ENCODE measurements around the gene SP6. TPM values are rescaled to one million over a fixed set of nuclear protein-coding genes. Genes with fewer than 3 reads are reported as not detected.

Gene SP6
- total RNA-seq, 1 donor from 2014 or later: 0.62 TPM

DNA sequence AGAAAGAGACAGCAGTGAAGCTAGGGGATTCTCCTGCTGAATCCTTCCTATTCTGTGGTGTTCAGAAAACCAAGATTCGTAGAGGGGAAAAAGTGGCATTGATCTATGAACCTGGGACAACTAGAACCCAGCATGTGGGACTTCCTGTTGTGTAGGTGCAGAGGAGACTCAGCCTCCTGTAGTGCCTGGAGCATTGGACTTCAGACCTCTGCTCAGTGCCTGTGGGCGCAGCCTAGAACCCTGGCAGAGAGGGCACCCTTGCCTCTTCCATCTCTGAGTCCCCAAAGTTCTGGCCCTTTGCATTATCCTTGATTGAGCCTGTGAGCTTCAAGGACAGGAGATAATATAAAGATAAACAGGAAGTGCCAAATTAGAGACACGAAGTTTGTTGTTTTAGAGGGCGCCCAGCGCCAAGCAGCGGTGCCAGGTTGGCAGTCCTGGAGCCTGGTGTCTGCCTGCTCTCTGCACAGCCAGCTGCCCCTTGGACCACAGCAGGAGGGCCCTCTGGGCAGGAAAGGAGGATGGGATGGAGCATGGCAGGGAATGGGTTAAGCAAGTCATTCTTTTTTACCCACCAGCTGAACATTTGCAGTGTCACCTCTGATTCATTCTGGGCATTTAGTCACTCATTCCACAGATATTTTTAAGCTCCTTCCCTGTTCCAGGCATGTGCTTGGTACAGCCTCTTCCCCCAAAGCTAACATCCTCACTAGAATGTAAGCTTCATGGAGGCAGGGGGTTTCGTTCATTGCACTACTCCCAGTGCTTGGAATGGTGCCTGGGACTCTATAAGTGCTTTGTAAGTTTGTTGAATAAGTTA lies 11.9 kb upstream of the SP6 start:
- intact Hi-C loops (cut with DNase I): no loop called here
- no peak for ATAC-seq
- no peak for DNase-seq (ENCODE audit: low spot score)

DNA sequence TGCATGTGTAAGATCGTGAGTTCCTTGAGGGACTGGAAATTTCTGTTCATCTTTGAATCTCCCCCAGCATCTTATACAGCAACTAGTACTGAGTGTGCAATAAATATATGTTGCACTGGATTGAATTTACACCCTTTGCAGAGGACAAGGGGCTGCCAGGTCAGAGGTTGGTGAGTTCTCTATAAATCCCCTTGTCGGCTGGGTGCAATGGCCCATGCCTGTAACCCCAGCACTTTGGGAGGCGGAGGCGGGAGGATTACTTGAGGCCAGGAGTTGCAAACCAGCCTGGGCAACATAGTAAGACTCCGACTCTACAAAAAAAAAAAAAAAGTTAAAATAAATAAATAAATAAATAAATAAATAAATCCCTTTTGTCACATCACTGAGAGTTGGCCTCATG lies 9.4 kb upstream of the SP6 start:
- no peak for ATAC-seq
- no peak for DNase-seq (ENCODE audit: low spot score)
- intact Hi-C loops (cut with DNase I): no loop called here

DNA sequence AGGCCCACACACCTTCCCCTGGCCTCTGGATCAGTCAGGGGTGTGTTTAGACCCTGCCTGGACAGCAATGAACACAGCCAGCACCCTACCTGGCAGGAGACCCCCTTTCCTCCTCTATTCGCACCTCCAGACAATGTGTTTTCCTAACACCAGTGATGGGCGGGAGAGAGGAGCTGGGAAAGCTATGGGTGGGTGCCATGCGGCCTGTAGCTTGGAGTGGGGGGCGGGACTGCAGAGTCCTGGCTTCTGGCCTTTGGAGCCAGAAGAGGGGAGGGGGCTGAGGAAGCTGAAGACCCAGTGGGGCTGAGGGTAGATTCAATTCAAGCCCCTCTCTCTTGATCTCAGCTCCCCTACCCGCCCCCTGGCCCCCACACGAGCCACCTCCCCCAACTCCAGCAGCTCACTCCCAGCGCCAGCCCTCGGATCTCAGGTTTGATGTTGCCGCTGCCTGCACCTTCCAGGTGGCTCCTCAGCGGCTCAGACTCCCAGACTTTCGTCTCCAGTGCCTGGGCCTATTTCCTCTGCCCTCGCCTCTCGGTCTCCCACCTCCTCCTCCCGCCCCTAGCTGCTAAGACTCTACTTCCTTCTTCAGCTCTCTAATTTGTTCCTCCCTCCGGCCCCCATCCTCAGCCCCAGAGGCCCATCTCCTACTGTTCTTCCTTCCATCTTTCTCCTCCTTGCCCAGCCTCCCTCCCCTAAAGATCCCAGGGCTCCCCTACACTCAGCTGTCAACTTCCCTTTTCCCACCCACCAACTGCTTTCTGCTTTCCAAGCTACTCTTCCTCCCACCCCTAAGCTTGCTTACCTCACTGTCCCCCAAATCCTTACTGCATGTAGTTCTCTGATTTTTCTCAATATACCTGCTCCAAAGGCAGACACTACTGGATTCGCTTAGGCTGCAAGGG lies 6.8 kb upstream of the SP6 start:
- intact Hi-C loops (cut with DNase I): no loop called here

DNA sequence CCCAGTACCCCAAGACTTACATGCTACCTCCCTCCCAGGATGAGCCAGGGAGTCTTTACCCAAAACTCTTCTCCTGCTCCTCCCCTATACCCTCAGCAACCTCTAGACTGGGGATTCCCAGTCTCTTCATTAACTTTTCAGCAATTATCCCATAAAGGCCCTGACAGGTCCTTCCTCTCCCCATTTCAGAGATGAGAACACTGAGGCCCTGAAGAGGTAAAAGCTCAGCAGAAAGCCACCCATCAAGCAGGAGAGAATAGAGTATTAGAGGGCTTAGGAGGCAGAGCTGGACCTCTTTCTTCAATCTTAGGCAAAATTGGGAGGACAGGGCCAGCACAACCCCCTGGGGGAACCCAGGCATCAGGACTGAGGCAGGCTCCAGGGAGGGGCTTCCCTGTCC lies 5.9 kb upstream of the SP6 start:
- ATAC-seq: no peak
- intact Hi-C loops (cut with DNase I): no loop called here
- DNase-seq (ENCODE audit: low spot score): no peak

More for the DNA sequence above, 6.8 kb upstream of the SP6 start:
- ATAC-seq: no peak
- no peak for DNase-seq (ENCODE audit: low spot score)

DNA sequence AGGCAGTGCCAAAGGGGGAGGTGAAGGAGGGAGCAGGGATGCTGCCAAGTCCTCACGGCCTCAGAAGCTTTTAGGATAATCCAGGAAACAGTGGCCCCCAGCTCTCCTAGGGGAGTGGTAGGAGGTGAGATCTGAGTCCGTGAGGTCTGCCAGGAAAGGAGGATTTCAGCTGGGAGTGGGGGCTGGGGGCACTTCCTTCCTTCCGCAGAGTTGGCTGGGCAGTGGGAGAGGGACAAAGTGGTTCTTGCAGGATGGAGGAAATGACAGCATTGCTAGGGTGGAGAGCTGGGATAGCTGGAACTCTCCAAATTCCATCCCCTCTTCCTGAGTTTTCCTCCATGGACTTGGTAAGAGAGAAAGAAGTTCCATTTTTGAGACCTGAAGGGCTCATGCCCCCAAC lies 4.8 kb upstream of the SP6 start:
- no peak for DNase-seq (ENCODE audit: low spot score)
- ATAC-seq: no peak
- intact Hi-C loops (cut with DNase I): no loop called here

DNA sequence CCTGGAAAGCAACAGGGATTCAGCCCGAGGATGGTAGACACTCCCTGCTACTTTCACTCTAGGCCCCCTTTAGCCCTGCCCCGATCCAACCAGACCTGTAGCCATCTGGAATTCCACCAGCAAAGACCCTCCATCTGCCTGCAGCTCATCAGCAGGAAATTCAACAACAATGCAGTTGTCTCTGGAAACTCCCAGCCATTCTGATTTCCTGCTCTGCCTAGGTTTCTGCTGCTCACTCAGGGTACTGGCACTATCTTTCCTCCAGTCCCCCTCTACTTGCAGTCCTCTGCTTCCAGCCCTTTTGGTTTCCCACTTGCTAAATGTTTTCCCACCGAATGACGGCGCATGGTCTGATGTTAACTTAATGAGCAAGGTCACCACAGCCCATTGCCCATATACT lies 2.7 kb upstream of the SP6 start:
- no peak for ATAC-seq
- intact Hi-C loops (cut with DNase I): loop anchor here (5.0 kb wide), 1 partner anchor 879 kb away; no protein-coding TSS in a partner anchor
- no peak for DNase-seq (ENCODE audit: low spot score)

DNA sequence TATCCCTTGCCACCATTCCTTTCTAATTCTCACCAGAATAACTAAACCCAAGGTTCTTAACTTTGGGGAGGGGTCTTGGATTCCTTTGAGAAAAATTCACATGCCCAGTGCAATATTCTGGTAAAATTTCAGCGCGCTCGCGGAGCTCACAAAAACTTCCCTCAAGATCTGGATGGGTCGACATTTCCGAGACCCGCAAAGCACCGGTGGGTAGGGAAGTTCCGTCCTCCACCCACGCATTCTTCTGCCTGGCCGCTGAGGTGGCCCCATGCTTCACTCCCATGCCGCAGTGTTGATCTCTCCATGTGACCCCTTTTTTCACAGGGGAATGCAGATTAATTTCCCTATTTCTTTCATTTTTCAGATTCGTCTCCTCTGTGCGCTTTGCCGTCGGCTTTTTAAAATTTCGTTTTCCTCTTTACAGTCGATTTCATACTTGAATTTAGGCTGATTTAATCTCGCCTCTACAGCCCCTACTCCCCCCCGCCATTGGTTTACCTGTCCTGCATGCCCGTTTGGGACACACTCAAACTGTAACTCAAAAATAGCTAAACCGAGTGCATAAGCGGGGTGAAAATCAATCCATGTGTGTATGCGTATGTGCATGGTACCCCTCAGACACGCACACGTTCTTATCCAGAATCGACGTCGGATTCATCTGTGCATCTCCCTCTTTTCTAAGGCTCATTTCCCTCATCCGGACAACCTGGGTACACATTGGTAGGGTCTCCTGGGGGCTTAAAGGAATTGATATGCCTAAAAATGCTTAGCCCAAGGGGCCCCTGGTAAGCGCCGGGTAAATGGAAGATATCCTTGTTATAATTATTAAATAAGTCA lies 1.4 kb upstream of the SP6 start:
- intact Hi-C loops (cut with DNase I): loop anchor here (5.0 kb wide), 1 partner anchor 880 kb away; no protein-coding TSS in a partner anchor
- DNase-seq (ENCODE audit: low spot score) (no peak), ATAC-seq (no peak)

DNA sequence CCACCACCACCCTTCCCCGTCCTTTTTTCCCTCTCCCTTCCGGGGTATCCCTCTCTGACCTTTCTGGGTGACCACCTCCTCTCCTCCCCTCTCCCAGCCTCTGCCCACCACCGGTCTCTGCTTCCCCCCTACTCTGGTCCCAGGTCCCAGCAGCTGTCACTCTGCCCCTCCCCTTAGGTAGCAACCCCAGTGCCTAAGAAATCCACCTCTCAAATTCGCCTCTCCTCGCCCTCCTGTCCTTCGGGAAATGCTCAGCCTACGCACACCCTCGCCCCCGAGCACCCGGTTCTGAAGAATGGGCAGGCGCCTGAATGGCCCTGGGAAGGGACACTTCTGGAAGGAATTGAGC lies 775 bp upstream of the SP6 start:
- ATAC-seq (no peak), DNase-seq (ENCODE audit: low spot score) (no peak)
- intact Hi-C loops (cut with DNase I): loop anchor here (5.0 kb wide), 1 partner anchor 881 kb away; no protein-coding TSS in a partner anchor

DNA sequence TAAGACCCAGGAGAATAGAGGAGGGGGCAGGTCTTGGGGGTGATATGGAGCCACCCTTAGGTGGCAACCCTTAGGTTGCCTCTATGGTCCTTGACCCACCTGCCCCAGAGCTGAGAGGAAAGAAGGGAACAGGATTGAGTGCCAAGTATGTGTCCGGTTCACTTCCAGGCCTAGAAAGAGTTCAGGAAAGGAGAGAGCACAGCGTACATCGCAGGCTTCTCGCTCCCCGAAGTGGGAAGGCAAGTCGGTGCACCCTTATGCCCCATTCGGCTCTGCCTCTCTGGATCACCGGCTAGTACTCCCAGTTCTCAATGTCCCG lies 631 bp downstream of the SP6 start:
- intact Hi-C loops (cut with DNase I): loop anchor here (5.0 kb wide), 1 partner anchor 882 kb away; no protein-coding TSS in a partner anchor
- peak; percentile 6 for ATAC-seq
- DNase-seq (ENCODE audit: low spot score): no peak

DNA sequence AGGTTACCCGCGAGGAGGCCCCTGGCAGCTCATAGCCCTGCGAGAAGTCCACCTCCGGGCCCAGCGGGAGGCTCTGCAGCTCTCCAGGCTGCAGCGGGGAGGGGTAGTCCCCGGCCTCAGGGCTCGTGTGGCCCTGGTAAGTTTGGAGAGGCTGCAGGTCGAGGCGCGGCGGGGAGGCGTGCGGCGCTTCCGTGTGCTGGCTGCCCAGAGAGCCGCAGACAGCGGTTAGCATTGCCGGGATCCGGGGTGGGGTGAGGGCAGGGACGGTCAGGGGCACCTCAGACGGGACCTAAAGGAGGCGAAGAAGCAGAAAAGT lies 2.8 kb downstream of the SP6 start:
- intact Hi-C loops (cut with DNase I): loop anchor here (5.0 to 10.0 kb wide), 3 partner anchors 39 to 167 kb away; partner anchors contain the start of gene PRR15L
- ATAC-seq (no peak), DNase-seq (ENCODE audit: low spot score) (no peak)

DNA sequence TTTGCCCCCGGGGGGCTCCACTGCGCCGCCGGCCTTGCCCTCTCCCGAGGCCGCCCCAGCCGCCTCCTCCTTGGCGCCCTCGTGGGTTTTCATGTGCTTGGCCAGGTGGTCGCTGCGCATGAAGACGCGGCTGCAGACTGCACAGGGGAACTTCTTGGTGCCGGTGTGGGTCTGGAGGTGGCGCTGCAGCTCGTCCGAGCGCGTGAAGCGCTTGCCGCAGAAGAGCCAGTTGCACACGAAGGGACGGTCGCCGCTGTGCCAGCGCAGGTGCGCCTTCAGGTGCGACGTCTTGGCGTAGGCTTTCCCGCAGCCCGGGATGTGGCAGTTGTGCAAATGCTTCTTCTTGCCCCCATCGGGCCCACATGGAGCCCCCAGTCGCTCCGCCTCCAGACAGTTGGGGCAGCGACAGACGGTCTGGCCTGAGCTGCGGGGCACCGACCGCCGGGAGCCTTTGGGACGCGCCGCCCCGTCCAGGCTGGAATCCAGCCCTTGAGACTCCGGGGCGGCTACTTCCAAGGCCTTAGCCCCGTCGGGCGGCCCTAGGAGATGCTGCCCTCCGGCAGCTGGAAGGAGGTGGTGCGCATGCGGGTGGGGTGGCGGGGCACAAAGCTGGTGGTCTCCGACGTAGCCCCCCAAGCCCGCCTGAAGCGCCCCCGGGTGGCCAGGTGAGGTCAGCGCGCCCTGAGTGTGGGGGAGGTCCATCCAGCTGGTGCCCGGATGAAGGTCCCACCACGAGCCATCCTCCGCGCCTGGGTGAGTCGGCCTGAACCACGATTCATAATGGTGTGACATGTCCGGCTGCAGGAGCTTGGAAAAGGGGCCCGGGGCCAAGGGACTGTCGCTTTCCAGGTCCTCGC lies 3.4 kb downstream of the SP6 start:
- ATAC-seq: no peak
- DNase-seq (ENCODE audit: low spot score): no peak
- intact Hi-C loops (cut with DNase I): loop anchor here (5.0 to 10.0 kb wide), 3 partner anchors 40 to 167 kb away; partner anchors contain the start of gene PRR15L

DNA sequence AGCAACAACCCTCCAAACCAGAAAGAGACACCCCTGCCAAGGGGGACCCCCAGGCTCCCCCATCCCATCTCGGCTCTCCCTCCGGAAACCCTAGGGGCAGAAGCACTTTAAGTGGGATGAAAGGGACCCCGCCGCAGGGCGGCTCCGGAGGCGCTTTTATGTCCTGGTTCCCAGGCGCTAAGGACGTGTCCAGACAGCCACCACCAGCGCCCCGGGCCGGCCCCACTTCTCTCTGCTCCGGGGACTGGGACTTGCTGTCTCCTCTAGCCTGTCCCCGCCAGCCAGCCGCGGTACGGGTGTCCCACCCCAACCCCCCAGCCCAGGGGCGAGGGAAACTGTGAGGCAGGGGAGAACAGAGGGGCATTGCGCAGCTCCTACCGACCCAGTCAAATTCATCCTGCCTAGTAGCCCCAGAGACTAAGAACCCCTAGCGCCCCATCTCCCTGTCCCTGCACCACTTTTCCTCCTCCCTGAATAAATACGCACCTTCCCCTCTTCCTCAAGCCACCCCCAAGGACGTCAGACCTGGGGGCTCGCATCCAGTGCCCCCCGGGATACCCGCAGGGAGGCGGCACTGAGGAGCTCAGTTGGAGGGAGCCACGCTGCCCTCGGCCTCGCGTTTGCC lies 4.1 kb downstream of the SP6 start:
- intact Hi-C loops (cut with DNase I): loop anchor here (5.0 to 10.0 kb wide), 3 partner anchors 40 to 168 kb away; partner anchors contain the start of gene PRR15L
- DNase-seq (ENCODE audit: low spot score) (no peak), ATAC-seq (no peak)

DNA sequence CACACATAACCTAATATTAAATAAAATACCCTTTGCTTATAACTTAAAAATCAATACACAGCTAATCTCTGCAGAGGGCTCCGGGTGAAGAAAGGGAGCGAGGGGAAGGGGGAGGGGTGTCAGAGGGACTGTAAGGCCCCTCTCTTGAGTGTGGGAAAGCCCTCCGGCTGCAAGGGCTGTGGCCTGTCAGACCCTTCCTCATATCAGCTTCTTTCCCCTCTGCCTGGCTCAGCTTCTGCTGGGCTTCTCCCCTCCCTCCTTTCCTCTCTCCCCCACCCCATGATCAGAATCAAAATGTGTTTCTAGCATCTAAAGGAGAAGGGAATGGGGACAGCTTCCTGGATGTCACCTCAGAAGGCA lies 5.3 kb downstream of the SP6 start:
- ATAC-seq: no peak
- intact Hi-C loops (cut with DNase I): loop anchor here (5.0 to 10.0 kb wide), 3 partner anchors 42 to 169 kb away; partner anchors contain the start of gene PRR15L
- no peak for DNase-seq (ENCODE audit: low spot score)

DNA sequence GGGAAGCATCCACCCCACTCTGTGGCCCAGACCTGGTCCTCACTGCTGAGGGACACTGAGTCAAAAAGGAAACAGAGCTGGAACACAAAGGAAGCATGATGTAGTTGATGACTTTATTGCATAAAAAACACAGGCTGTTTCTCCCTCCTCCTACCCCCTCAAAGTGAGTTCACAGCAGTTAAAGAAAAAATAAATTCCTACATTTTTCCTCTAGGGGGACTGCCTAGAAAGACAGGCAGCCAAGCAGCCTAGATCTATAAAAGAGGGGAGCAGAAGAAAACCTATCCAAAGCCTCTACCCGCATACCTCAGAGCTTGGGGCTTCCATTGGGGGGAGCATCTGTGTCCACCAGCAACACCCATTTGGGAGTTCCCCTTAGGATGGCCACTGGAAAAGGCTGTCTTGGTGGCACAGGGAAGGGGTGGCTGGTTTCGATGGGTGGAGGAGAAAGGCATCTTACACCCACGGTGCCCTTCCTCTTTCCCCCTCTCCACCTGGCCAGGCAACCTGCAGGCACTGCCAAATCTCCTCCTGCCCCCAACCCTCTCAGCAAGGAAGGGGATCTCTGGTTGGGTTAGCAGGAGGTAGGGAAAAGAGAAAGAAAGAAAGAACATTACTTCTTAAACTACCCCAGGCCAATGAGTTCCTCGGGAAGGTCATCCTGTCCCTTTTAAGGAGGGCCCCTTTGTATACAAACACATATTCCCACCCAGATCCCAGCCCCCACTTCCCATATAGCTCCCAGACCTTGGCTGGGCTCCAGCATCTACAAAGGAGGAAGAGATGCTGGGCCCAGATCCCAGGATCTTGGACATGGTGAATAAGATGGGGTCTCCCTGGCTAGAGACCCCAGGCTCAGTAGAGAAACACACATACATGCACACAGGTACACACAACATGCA lies 5.9 kb downstream of the SP6 start:
- intact Hi-C loops (cut with DNase I): loop anchor here (5.0 to 10.0 kb wide), 3 partner anchors 42 to 170 kb away; partner anchors contain the start of gene PRR15L
- no peak for ATAC-seq
- DNase-seq (ENCODE audit: low spot score): no peak

DNA sequence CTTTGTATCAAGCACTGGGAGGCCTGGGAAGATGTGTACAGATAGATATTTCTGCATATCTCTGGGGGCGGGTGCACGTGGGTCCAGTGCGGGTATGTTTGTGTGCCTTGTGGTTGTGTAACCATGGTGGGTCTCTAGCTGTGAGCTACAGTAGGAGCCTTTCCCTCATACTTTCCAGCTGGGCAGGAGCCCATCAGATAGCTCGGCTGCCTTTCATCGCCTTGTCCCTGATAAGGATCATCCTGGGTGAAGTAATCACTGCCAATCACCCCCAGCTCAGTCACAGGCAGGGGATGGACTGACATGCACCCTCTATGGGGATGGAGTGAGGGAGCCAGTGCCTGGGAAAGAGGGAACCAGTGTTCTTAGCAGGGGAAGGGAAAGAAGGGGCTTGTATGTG lies 6.7 kb downstream of the SP6 start:
- intact Hi-C loops (cut with DNase I): loop anchor here (10.0 kb wide), 2 partner anchors 111 to 171 kb away; partner anchors contain the start of gene PRR15L

DNA sequence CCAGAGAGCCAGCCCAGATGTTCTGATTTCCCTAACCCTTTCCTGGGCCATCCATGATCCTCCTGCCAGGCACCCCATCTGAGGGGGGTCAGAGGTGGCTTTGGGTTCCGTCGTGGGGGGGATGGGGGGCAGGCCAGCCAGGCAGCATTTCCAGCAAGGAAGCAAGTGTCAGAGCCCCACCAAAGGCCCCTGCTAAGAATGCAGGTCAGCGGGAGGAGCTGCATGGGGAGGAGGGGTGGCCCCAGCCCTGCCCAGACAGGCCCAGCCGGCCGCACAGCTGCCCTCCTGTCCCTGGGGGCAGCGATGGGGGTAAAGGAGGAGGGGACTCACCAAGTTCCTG lies 7.6 kb downstream of the SP6 start:
- ATAC-seq: no peak
- intact Hi-C loops (cut with DNase I): loop anchor here (10.0 kb wide), 2 partner anchors 111 to 171 kb away; partner anchors contain the start of gene PRR15L
- DNase-seq (ENCODE audit: low spot score): no peak

More for the DNA sequence above, 6.7 kb downstream of the SP6 start:
- no peak for ATAC-seq
- no peak for DNase-seq (ENCODE audit: low spot score)
